PC-9 (cell line): ENCODE measurements around the gene EXOSC7. TPM values are rescaled to one million over a fixed set of nuclear protein-coding genes. Genes with fewer than 3 reads are reported as not detected.

Experiments
- BruUV-seq: library from RNA; stranded (reverse); fragments of 400-500 nt; replicated peaks from 2 replicates; lab custom pipeline; 2021; lab: Mats Ljungman, UMichigan
- CTCF ChIA-PET: fragments of 300-600 bp; sonication (Branson Sonifier 250); formaldehyde crosslinking; loops from one replicate; lab custom pipeline; 2022; ENCODE audit warnings: antibody characterized with exemption; lab: Charles Lee
- POLR2A ChIA-PET: fragments of 300-600 bp; sonication (Branson Sonifier 250); formaldehyde crosslinking; loops from one replicate; lab custom pipeline; 2022; ENCODE audit warnings: antibody characterized with exemption; ENCODE audit not compliant: unreplicated experiment; lab: Charles Lee
- DNase-seq, 2 experiments: peaks; one replicate each; pipeline versions ENCODE4 v3.0.0 to v3.0.0-alpha.2; 2015 to 2022; ENCODE audit warnings: mixed read lengths in 1 of 2
- H2AFZ ChIP-seq: fragments of 200-600 bp; sonication (generic); 2 replicates; pipeline ENCODE4 v1.8.1; 2017; ENCODE audit warnings: antibody characterized with exemption
- H3F3A ChIP-seq: fragments of 200-600 bp; sonication (generic); 2 replicates; pipeline ENCODE4 v1.8.1; 2017; ENCODE audit warnings: antibody characterized with exemption, mild to moderate bottlenecking, low read depth; ENCODE audit not compliant: insufficient read depth
- H3K27ac ChIP-seq: fragments of 200-600 bp; sonication (generic); 2 replicates; pipeline ENCODE4 v1.6.1; 2016; ENCODE audit warnings: mixed run types
- H3K27me3 ChIP-seq: fragments of 200-600 bp; sonication (generic); 2 replicates; pipeline ENCODE4 v1.6.1; 2016; ENCODE audit warnings: low read depth, mixed run types; ENCODE audit not compliant: insufficient read depth
- H3K36me3 ChIP-seq: fragments of 200-600 bp; sonication (generic); 2 replicates; pipeline ENCODE4 v1.6.1; 2016; ENCODE audit warnings: low read depth, mixed run types
- H3K4me1 ChIP-seq: fragments of 200-600 bp; sonication (generic); replicated peaks from 2 replicates; pipeline ENCODE4 v1.6.1; 2016; ENCODE audit warnings: mixed run types; ENCODE audit not compliant: insufficient read depth
- H3K4me2 ChIP-seq: fragments of 200-600 bp; sonication (generic); 2 replicates; pipeline ENCODE4 v1.6.1; 2017; ENCODE audit warnings: mixed run types
- H3K4me3 ChIP-seq: fragments of 200-600 bp; sonication (generic); 2 replicates; pipeline ENCODE4 v1.6.1; 2016; ENCODE audit warnings: mixed run types
- H3K79me2 ChIP-seq: fragments of 200-600 bp; sonication (generic); 2 replicates; pipeline ENCODE4 v1.6.1; 2017; ENCODE audit warnings: low read depth, mixed run types
- H3K9me2 ChIP-seq: fragments of 200-600 bp; sonication (generic); 2 replicates; pipeline ENCODE4 v1.8.1; 2017; ENCODE audit warnings: mild to moderate bottlenecking; ENCODE audit not compliant: insufficient read depth
- H3K9me3 ChIP-seq: fragments of 200-600 bp; sonication (generic); 2 replicates; pipeline ENCODE4 v1.8.1; 2016; ENCODE audit warnings: low read depth; ENCODE audit not compliant: insufficient read depth
- H4K20me1 ChIP-seq: fragments of 200-600 bp; sonication (generic); 2 replicates; pipeline ENCODE4 v1.8.1; 2017; ENCODE audit not compliant: insufficient read depth
- EZH2 ChIP-seq: fragments of 200-600 bp; sonication (generic); IDR thresholded peaks from 2 replicates; pipeline ENCODE4 v1.8.0; 2017; ENCODE audit warnings: antibody characterized with exemption, low read depth
- intact Hi-C: fragments of 100-400 bp; cut with micrococcal nuclease; formaldehyde crosslinking; loops from one replicate; pipeline ENCODE4 v1.10.0; 2022; ENCODE audit not compliant: unreplicated experiment
- total RNA-seq: library from RNA; stranded (reverse); gene quantifications from 2 replicates; pipeline ENCODE4 v1.2.3, GENCODE V29; 2021
- TF ChIP-seq, protein P1 (sequence below): fragments of 200-600 bp; sonication (generic); conservative IDR thresholded peaks from 2 replicates; pipeline ENCODE4 v1.6.1; 2017; ENCODE audit warnings: mixed run types, antibody characterized with exemption, mild to moderate bottlenecking, moderate library complexity

EXOSC7 gene
- total RNA-seq, 1 experiment from 2014 or later = 56.2 TPM

DNA sequence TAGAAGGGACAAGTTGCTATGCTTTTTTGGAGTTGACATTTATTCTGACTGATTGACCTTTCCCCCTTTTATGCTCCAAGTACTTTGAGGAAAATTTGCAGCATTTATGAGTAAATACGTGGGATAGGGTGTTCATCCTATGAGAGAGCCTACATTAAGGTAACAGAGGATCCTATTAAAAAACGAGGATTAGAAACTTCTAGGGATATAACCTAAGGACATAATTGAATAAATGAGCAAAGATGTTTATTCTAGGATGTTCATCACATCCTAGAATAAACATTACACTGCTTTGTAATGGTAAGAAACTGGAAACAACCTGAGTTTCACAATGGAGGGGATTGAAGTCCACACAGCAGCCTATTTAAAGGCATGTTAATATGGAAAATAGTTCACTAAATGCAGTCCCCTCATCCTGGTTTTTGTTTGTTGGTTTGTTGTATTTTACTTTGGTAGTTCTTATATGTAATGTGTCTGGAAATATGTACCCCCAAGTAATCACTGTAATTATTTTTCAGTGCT is 26.2 kb downstream of the EXOSC7 start:
- Histone ChIP-seq H2AFZ (no peak overlapping the region), H3K27ac (no peak overlapping the region), H3K79me2 (no peaks in the 10 kb centered on the region), H3K36me3 (peaks cover 18% of the 10 kb centered on the region), H3K27me3 (no peaks in the 10 kb centered on the region), H3K9me2 (no peaks in the 10 kb centered on the region), H3K9me3 (no peaks in the 10 kb centered on the region), H3F3A (no peaks in the 10 kb centered on the region), H3K4me2 (no peak overlapping the region), H3K4me1 (no peaks in the 10 kb centered on the region), H4K20me1 (no peaks in the 10 kb centered on the region; the same call in 1 of the 2 replicates), H3K4me3 (no peak overlapping the region)
- DNase-seq = no peak
- BruUV-seq = no TSS peak
- TF ChIP-seq, protein P1, sequence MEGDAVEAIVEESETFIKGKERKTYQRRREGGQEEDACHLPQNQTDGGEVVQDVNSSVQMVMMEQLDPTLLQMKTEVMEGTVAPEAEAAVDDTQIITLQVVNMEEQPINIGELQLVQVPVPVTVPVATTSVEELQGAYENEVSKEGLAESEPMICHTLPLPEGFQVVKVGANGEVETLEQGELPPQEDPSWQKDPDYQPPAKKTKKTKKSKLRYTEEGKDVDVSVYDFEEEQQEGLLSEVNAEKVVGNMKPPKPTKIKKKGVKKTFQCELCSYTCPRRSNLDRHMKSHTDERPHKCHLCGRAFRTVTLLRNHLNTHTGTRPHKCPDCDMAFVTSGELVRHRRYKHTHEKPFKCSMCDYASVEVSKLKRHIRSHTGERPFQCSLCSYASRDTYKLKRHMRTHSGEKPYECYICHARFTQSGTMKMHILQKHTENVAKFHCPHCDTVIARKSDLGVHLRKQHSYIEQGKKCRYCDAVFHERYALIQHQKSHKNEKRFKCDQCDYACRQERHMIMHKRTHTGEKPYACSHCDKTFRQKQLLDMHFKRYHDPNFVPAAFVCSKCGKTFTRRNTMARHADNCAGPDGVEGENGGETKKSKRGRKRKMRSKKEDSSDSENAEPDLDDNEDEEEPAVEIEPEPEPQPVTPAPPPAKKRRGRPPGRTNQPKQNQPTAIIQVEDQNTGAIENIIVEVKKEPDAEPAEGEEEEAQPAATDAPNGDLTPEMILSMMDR = no peak
- TF ChIP-seq EZH2 = no peak
- intact Hi-C loops = no loop called here
- ChIA-PET POLR2A (no interaction called here), CTCF (no interaction called here)

- H3K9me2 ChIP-seq = no peaks in the 10 kb centered on the region
- H3K4me2 ChIP-seq = no peak overlapping the region
- H4K20me1 ChIP-seq = no peaks in the 10 kb centered on the region; the same call in 1 of the 2 replicates
- intact Hi-C loops = no loop called here
- DNase-seq = no peak
- no peaks in the 10 kb centered on the region for H3F3A ChIP-seq
- H3K36me3 ChIP-seq = peaks cover 21% of the 10 kb centered on the region
- H3K79me2 ChIP-seq = no peaks in the 10 kb centered on the region
- no peaks in the 10 kb centered on the region for H3K4me1 ChIP-seq
- H2AFZ ChIP-seq = no peak overlapping the region
- no peaks in the 10 kb centered on the region for H3K27me3 ChIP-seq
- ChIA-PET POLR2A (no interaction called here), CTCF (no interaction called here)
- no peak overlapping the region for H3K4me3 ChIP-seq
- no peak overlapping the region for H3K27ac ChIP-seq
- no TSS peak for BruUV-seq
- TF ChIP-seq, protein P1 = no peak
- no peak for TF ChIP-seq EZH2
- H3K9me3 ChIP-seq = no peaks in the 10 kb centered on the region
These were observed 26.7 kb downstream of the EXOSC7 start for GRCh38 chr3:45002720-45003119.

DNA sequence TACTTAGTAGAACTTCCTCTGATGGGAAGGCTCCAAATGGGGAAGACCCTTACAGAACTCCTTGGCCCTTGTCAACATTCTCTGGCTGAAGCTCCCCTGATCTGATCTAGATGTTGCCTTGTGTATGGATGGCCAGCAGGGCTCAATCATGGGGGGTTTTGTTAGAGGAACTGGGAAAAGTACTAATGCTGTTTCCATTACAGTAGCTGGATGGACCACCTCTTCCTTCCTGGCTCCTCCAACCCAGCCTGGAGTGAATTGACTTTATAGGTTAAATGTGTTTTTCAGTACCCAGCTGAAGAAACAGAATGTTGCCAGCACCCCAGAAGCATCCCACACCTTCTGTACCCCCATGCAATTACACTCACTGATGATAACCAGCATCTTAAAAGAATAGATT is 27.4 kb downstream of the EXOSC7 start:
- Histone ChIP-seq H4K20me1 (no peaks in the 10 kb centered on the region), H3K4me1 (no peaks in the 10 kb centered on the region), H3K9me3 (no peaks in the 10 kb centered on the region), H3K36me3 (peaks cover 21% of the 10 kb centered on the region; the same call in 1 of the 2 replicates), H3K79me2 (no peaks in the 10 kb centered on the region), H3K4me3 (no peak overlapping the region), H2AFZ (no peak overlapping the region), H3K4me2 (no peak overlapping the region), H3K27me3 (no peaks in the 10 kb centered on the region), H3F3A (no peaks in the 10 kb centered on the region), H3K9me2 (no peaks in the 10 kb centered on the region), H3K27ac (no peak overlapping the region)
- ChIA-PET POLR2A (no interaction called here), CTCF (no interaction called here)
- intact Hi-C loops = no loop called here
- no peak for TF ChIP-seq EZH2
- TF ChIP-seq, protein P1 = no peak
- DNase-seq = no peak
- no TSS peak for BruUV-seq
